Fibroblast of skin of right quadriceps (primary cell): ENCODE measurements around the gene CMYA5.

Source experiments
- DNase-seq: peaks from one replicate; pipeline ENCODE4 v3.0.0-alpha.2; 2013

The CMYA5 gene

DNA sequence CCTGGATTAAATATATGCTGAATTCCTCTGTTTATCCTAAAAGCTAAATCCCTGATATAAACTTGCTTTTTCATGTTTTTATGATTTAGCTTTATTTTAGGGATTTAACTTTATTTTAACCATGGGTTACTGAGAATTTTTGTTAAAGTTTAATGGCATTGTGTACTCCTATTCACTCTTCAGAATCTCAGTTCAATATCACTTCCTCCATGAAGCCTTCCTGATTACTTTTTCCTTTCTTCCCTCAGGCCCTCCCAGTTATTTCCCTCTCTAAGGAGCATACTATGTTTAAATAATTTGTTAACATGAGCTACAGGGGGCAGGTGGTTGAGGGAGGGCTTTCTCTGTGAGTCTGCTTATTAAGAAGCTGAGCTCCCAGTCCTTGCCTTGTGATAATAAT lies 151.5 kb downstream of the CMYA5 start:
- DNase-seq = no peak

DNA sequence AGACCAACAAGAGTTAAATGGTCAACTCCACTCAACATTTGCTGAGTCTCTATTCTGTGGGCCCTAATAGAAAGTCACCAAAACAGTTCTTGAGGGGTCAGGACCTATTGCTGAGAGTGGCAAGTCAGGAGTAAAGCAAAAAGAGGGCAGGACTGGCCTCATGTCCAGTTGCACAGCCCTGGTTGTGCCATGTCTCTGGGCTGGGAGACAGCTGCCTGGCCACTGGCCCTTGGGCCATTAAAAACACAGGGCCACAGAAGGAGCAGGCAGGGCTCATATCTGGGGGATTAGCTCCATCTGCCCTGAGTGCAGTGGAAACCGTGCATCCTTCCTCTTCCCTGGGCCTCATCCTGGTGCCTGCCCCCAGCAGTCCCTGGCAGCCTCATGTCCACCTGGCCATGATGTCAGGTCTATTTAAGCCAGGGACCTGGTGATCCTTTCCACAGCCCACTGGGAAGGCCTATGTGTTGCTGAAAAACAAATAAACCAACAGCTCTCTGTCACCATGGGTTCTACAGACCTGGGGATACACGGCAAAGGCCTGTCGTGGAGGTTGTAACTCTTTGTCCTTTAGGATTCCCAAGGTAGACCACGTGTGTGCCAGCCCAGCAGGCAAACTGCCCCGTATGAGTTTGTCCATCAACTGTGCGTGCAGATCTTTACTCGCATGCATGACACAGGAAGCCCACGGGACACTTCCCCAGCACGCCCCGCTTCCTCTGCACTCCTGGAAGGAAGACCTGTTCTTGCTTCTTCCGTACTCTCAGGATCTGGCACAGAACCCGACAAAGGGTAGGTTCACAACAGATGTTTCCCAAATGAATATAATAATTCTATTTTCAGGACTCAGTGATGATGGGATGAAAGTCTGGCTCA lies 152.6 kb downstream of the CMYA5 start:
- no peak for DNase-seq

DNA sequence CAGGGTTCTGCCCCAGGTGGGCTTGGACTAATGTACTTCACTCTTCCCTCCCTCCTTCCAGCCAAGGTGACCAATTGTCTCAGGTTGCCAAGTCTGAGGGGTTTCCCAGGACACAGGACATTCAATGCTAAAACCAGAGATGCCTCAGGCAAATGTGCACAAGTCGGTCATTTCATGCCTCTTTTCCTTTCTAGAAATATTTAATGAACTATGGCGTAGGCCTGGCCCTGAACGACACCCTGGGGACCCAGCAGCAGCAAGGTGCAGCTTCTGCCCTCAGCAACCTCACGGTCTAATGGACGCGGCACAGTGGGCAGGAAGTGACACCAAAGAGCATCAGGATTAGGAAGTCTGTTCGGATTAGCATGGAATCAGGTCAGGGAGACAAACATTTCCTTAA lies 153.4 kb downstream of the CMYA5 start:
- no peak for DNase-seq

DNA sequence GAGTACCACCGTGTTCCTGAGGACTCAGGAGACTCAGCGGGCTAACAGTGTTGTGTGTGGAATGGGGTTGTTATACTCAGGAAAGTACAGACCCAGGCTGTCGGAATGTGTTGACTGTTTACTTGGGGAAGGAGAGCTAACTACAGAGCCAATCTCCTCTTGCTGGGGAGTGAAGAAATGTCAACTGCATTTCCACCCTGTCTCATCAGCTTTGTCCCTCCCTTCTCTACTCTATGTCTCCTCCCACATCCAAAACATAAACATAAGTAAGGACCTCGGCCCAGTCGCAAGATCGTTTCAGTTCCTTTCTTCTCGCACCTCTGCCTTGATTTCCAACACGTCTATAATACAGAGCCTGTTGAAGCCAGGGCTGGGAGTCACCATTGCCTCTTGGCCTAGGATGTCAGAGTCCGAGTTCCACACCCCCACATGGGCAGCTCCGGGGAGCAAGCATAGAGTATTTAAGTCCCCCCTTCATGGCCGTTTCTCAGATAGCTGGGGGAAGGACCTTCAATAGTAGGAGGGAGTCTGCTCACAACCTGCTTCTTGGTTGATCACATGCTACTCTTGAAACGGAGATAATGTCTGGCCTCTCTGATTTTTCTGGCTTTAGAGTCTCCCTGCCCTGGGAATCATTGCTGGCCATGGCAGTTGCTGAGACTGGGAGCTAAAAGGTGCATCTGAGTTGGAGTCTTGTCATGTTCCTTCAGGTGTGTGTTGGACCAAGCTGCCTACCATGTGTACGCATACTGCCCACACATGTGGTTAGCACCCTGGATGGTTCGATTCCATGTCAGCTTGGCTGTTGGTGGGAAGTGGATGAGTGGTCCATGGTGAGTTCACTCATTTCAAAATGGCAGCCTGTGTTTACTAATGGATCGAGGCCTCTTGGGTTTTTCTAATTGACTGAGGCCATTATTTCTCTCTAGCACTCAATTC lies 154.1 kb downstream of the CMYA5 start:
- DNase-seq = no peak

DNA sequence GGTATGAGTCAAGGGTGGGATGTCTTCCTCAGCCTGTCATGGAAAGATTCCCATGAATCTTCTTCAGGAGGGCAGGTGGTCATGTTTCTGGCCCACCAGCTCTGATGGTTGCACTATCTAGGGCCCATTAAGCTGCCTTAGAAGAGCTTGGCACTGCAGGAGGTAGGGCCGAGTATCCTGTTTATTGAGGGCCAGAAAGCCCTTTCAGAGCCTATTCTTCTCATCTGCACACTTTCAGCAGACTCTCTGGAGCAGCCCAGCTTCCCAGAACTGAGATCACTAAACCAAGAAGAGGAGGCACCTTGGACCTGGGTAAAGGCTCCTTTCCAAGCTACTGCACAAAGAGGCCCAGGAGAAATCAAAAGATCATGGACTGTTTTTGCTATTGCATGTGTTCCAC lies 154.9 kb downstream of the CMYA5 start:
- no peak for DNase-seq

DNA sequence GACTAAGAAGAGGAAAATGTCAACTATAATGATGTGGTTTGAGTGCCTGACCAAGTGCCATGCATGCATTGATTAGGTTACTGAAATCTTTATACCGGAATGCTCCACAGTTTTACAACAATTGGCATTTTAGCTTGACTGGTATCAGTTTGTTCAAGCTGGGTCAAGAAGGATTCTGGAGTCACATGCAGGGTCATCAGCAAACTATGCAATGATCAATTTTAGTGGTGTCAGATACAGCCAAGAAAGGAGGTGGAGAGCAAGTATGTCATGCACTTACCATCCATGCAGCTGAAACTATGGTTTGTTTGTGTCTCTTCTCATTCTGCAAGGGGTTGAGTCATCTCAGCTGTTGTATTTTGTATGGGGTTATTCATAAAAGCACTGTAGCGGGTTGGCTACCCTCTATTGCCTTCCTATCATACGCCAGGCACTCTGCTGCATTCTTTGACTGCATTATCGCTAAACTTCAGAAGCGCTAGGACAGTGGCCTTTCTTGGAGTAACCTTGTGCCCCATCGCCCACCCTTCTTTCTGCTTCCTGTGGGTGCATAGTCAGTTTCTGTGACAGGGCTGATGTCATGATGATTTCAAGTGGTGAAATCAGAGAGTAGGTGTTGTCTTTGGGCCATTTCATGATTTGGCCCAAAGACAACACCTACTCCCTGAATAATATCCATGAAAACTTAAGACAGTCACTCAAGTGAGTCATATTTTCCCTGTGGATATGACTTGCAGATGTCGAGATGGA lies 156.0 kb downstream of the CMYA5 start:
- DNase-seq = peak; percentile 90

DNA sequence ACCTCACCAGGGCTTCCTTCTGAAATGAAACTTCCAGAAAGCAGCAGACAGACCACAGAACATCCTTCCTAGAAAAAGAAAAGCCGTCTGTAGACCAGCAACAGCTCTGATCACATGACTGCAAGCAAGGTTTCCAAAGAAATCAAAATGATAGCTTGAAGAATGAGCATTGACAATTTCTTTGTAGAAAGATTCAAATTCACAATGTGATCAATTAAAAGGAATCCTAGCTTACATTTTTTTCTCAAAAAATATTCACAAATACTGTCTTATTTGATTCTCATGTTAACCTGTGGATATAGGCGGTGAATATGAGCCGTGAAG lies 156.5 kb downstream of the CMYA5 start:
- no peak for DNase-seq

DNA sequence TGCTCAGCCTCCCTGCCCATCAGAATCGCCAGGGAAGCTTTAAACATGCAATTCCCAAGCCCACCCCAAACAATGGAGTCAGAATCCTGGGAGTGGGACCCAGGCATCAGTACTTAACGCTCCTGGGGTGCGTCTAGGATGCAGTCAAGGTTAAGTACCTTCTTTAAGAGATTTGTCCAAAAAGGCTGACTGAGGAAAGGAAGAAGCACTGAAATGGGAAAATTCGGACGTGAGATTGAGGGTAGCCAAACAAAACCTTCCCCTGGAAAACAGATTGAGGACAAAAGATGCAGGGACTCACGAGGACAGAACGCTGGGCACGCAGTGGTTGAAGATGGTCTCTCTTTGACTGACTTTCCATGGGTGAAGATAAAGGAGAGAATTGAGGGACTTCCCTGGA lies 157.9 kb downstream of the CMYA5 start:
- no peak for DNase-seq

DNA sequence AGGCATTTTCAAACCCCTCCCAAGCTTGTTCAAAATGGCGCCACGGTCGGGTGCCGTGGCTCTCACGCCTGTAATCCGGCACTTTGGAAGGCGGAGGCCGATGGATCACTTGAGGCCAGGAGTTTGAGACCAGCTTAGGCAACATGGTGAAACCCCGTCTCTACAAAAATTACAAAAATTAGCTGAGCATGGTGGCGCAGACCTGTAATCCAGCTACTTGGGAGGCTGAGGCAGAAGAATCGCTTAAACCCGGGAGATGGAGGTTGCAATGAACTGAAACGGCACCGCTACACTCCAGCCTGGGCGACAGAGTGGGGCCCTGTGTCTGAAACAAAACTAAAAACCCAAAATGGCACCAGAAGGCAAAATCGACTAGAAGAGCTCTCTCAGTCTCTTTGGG lies 159.4 kb downstream of the CMYA5 start:
- no peak for DNase-seq
